HG02763 (cell line): Measurements from ENCODE around the gene PCLO.
"Not testable (repeated sequence)": the region's sequence is repeated elsewhere in the genome, so short reads cannot be mapped to it uniquely, and the experiment has no call there.

Experiments used
- ATAC-seq: cut with Tn5 transposase; IDR thresholded peaks from one replicate; pipeline ENCODE4 v1.9.1; 2021; ENCODE audit warnings: mild to moderate bottlenecking, moderate library complexity; ENCODE audit not compliant: unreplicated experiment

Gene PCLO

DNA sequence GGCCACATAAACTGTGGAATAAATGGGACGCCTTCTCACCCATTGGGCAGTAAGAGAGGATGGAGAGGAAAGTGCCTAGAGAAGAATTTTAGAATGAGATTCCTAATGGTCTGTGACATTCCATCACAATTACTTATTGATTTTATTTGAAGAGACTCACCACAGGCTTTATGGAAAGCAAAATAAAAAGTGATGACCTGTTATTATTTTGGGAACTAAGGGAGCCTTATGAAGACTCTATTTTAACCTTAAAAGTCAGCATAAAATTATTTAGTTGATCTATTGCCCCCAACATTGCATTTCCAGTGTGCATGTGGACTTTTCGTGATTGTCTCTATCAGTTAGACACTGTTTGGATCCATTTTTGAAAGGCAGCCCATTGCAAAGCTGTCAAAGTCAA is 107.5 kb downstream of the PCLO start:
- ATAC-seq: no peak

DNA sequence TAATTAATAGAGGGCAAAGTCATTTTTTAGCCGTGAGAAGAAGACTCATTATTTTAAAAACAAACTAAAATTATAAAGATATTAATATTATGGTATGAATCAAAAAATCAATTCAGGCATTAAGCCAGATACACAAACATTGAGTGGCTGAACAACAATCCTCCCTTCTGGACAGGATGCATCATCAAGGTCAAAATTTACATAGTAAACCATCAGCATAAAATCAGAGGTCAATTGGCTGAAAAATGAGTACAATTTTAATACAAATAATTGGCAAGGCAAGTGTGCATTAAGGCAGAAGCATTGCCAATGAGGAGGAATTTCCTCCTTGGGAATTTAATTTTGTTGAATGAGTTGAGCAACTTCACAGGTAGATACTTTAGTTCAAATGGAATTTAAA is 108.2 kb downstream of the PCLO start:
- no peak for ATAC-seq

DNA sequence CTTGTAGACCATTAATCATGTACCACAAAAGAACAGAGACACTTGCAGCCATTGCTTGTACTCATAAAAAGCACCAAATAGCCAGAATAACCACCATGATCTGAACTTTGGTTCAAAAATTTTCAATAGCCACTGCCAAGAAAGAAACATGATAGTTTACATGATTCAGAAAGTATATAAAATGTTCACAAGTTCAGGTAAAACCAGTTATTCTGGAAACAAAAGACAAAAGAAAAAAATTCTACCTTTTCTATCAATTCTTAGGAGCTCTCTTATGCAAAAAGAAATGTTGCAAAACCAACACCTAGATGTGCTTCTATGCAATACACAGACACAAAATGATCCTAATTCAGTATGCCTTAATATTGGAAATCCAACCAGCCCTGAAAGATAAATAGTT is 108.7 kb downstream of the PCLO start:
- no peak for ATAC-seq

DNA sequence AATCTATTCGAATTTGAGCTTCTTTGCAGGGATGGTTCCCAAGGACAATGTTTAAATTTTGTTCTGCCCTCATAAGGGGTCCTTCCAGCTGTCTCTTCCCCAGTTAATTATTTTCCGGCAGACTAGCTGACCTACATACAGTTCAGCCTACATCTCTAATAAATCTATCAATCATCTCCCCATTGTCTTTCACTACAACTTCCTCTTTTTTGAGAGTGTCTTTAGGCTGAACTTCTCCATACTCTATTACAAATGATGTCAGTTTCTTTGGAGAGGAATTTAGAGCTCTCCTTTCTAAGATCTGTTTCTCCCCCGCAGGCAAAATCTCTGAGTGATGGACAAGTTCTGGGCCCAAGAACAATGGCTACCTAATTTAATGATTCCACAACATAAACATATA is 122.2 kb downstream of the PCLO start:
- ATAC-seq: no peak

DNA sequence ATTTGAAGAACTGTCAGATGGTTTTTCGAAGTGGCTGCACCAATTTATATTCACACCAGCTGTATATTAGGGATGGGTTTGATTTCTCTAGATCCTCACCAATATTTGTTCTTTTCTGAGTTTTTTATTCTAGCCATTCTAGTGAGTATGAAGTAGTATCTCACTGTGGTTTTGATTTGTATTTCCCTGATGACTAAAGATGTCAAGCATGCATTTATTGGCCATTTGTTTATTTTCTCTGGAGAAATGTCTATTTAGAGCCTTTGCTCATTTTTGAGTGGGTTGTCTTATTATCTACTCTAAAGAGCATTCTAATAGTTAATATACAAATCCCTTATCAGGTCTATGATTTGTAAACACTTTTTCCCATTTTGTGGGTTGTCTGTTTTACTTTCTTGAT is 123.9 kb downstream of the PCLO start:
- no peak for ATAC-seq

DNA sequence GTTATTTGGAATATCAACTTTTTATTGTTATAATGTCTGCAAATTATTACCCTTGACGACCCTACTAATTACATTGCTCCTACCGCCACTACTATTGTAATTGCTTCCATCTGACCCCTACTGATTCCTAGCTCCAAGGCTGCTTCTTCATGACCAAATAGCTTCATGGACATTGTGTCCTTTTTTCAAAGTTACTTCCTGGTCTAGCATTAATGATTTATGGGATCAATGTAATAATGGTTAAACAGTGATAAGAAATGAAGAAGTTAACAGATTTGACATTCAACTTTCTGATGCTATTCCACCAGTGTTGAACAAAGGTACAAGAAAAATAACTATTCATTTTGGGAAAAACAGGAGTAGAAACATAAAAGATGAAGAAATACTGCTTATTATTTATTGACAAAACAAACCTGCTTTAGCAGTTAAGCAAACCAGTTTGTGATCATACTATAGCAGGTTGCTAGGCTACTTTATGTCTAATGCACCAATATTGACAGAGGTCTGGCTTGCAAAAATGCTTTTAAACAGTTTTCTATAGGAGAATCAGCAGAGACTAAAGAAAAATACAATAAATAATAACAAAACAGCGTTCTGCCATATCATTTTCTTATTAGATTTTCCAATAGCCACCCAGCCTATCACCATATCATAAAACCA is 125.8 kb downstream of the PCLO start:
- no peak for ATAC-seq

DNA sequence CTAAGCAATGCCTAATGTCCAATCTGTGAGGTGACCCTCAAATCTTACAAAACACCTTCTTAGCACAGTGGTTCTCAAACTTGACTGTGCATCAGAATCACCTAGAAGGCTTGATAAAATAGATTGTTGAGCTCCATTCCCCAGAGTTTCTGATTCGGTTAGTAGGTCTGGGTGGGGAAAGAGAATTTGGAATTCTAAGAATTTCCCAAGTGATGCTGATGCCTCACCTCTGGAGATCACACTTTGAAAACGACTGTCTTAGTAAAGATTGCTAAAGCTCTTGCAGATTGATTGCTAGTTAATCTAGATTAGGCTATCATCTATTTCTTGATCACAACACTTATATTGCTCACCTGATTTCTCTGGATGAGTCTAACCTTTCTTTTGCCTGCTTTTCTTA is 126.6 kb downstream of the PCLO start:
- no peak for ATAC-seq

DNA sequence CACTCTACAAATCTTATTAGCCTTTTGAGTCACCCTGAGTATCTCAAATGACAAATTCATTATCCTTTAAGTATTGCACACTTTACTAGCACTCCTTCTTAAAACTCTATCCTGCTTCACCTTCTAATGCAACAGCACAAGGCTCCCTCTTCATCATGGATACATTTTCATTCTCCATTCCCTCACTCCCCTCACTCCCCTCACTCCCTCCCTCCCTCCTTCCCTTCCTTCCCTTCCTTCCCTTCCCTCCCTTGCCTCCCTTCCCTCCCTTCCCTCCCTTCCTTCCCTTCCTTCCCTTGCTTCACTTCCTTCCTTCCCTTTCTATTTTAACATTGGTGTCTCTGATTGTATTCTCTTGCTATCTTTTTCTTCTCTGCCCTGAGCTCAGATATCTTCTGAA is 130.5 kb downstream of the PCLO start:
- no peak for ATAC-seq

DNA sequence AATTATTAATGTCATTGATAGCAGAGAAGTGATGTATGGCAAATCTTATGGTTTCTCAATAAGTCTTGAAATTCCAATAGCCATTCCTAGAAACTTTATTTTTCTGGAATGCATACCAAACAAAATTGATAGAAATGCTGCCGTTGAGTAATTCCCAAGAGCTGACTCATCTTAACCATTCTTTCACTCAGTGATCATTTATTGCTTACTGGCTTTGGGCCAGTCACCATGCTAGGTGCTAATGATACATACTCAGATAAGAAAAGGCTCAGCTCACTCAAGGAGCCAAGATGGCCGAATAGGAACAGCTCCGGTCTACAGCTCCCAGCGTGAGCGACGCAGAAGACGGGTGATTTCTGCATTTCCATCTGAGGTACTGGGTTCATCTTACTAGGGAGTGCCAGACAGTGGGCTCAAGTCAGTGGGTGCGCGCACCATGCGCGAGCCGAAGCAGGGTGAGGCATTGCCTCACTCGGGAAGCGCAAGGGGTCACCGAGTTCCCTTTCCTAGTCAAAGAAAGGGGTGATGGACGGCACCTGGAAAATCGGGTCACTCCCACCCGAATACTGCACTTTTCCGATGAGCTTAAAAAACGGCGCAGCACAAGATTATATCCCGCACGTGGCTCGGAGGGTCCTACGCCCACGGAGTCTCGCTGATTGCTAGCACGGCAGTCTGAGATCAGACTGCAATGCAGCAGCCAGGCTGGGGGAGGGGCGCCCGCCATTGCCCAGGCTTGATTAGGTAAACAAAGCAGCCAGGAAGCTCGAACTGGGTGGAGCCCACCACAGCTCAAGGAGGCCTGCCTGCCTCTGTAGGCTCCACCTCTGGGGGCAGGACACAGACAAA is 138.6 kb downstream of the PCLO start:
- not testable (repeated sequence) for ATAC-seq

DNA sequence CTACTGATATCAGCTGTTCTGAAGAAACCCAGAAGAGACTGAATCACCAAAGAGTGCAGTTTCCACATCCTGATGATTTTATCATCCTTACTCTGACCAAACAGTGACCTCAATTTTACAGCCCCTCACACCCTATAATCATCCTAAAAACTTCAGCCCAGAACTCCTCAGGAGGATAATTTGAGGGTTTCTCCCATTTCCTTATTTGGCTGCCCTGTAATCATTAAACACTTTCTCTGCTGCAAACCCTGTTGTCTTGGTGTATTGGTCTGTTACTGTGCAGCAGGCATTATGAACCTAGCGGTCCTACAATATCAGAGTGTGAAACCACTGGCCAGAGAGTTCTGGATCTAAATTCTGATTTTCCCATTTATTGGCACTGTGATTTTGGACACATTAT is 141.7 kb downstream of the PCLO start:
- ATAC-seq: no peak

DNA sequence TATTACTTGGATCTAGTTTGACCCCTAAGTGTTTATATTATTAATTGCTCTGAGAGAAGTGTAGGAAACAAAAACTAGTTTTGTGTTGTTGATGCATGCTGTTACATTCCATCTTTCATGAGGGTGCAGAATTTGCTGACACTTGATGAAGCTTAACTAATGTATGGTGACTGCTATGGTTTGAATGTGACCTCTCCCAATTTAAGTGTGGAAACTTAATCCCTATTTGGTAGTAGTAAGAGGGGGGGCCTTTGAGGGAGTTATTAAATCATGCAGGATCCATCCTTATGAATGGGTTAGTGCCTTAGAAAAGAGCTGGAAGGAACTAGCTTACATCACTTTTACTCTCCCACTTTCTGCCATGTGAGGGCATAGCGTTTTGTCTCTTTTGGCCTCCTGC is 142.5 kb downstream of the PCLO start:
- no peak for ATAC-seq

DNA sequence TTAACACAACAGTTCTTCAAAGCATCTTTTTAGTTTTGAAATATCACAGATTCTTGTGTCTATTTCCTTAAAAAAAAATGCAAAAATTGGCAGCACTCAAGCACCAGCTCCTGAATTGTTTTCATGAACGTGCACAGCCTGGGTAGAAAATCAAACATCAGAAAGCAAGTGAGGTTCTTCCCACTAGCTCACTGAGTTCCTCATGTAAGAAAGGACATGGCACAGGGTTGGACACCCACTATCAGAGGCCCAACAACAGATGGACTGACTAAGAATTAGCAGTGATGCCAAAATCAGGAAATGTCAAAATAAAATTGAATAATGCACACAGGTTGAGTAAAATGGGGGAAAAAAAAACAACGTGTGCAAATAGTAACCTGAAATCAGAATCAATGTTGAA is 146.8 kb downstream of the PCLO start:
- ATAC-seq: no peak

DNA sequence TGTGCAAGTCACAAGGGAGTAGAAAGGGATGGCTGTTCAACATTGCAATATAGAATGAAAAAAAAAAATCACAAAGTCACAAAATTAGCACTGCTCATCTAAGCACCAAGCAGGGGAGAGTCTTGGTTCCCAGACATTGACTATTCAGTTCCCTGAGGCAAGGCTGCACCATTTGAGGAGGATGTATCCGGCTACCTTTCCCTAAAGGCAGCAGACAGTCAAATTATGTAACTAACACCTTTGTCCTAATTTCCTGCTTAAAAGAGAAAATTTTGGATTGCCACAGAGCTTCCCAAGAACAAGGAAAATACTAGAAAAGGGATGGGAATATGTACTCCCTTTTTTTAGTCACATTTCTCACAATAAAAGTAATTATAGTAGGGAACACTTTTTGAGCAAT is 148.1 kb downstream of the PCLO start:
- ATAC-seq: no peak

DNA sequence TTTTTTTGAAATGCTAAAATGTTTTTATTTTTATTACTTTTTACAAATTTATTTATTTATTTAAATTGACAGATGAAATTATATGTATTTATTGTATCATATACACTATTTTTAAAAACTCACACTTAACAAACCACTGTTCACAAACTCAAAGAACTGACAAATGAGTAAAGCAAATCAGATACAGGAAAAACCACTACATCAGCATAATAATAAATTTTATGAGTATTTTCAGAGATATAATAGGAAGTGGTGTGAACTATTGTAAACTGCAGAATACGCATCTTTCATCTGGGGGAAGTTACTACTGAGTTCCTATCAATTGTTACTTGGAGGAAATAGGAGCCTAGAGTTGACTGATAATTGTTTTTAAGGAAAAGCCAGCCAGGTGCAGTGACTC is 150.7 kb downstream of the PCLO start:
- ATAC-seq: no peak

DNA sequence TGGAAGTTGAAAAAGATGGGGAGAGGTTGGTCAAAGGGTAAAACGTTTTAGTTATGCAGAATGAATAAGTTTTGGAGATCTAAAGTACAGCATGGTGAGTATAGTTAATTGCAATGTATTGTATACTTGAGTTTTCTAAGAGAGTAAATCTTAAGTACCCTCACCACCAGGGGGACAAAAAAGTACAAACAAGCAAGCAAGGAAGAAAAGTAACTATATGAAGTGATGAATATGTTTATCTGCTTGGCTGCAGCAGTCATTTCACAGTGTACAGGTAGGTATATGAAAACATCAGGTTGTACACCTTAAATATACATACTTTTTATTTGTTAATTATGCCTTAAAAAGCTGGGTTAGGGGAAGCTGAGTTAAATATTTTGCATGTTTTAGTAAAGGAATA is 157.3 kb downstream of the PCLO start:
- no peak for ATAC-seq

DNA sequence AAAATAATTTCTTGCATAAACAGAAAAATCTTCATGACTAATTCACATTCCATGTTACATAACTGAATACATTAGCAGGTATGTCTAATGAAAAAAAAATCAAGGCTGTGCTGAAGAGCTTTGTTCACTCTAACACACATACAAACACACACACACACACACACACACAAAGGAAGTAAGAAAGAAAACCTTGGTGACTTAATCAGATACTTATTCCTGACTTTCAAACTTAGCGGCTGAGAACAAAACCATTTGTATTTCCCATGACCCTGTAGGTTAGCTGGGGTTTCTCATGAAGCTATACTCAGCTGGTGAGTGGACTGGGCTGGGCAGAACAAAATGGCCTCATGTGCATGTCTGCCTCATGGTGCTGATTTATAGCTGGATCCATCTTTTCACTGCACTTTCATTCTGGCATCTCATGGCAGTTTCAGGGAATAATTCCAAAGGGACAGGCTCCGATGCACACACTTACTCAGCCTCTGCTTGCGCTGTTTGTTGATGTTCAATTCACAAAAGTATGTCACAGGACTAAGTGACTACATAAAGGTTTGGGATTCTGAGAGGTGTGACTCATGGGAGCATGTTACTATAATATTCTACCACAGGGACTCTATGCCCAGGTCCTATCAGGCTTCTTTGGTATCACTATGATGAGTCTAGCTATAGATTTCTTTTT is 161.2 kb downstream of the PCLO start:
- no peak for ATAC-seq

DNA sequence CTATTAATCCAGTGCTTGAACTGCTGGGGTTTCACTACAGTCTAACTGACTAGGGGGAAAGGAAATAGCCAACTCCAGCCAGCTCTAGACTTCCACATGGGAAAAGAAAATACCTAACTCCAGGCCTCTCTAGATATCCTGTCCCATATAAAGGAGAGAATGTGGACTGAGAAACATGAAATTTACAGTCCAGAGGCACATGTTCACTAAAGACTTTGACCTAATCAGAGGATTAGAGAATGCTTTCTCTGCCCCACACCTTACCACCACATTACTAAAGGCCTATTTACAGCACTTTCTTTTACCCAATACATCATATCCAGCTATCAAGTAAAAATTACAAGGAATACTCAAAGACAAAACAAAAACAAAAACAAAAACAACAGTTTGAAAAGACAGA is 164.2 kb downstream of the PCLO start:
- no peak for ATAC-seq

DNA sequence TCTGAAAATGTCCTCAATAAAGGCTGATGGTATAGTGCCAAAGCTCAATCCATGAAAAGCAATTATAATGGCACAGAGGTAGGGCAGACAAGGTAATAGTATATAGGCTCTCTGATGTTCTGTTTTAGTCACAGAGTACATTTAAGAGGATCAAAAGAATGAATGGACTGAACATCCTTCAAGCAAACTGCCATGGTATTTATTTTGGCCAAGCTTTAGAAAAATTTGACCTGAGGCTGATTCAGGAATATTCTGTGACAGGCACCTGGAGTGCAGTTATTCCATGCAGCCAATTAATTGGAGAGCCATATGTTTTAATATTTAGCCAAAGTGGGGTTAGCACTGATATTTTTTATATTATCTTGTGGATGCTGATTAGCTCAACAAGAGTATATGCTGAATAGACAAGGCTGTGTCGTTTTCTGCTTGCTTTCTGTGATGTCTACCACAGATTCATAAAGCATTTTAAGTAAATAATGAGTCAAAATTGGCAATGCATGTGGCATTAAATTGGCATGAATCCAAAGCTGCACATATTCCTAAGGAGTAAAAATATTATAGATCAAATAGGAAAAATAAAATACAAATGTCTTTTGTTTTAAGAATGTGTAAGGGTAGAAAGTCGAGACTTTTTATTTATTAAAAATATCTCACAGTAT is 177.4 kb downstream of the PCLO start:
- ATAC-seq: no peak

DNA sequence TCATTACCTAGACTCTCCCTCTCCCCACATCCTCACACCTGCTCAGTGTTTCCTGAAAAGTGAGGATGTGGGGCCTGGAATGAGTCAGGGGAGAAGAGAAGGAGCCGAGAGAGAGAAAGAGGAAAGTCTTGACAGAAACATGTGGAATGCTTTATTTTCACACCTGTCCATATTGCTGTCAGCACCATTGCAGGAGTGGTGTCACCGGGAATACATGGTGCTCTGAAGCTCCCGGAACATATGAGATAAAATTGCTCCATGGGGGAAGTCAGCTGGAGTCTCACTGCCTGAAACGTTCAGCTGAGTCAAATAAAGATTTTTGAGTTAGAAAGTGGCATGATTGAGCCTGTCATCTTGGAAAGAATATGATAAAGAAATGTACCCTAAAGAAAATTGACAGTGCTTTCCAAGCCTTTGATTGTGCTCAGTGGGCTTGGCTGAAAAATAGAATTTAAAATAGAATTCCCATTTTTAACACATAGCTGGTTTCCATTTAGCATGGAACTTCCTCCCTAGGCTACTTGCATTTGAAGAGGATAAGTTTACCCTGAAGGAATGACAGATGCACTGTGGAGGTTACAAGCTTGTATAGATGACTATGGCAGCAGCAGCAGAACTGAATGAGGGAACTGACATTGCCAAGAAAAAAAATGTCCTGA is 182.4 kb downstream of the PCLO start:
- ATAC-seq: no peak

DNA sequence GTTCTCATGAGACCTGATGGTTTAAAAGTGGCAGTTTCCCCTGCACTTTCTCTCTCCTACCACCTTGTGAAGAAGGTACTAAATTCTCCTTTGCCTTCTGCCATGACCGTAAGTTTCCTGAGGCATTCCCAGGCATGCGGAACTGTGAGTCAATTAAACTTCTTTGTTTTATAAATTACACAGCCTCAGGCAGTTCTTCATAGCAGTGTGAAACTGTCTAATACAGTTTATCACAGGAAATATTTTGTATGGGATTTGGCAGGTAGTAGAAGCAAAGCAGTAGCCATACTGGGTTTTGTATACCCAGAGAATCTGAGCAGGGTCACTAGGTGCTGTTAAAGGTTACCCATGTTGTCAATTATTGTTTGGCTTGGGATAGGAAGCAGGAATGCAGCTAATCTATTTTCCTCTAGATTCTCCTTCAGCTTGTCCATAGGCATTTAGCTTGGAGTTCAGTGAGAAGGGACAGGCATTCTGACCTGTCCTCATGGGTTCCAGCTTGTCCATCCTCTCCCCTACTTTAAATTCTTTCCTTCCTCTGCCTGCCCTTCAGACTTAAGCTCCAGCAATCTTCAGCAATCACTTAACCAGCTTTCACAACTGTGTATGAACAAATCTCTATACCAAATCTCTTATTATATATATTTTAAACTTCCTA is 186.7 kb downstream of the PCLO start:
- no peak for ATAC-seq

DNA sequence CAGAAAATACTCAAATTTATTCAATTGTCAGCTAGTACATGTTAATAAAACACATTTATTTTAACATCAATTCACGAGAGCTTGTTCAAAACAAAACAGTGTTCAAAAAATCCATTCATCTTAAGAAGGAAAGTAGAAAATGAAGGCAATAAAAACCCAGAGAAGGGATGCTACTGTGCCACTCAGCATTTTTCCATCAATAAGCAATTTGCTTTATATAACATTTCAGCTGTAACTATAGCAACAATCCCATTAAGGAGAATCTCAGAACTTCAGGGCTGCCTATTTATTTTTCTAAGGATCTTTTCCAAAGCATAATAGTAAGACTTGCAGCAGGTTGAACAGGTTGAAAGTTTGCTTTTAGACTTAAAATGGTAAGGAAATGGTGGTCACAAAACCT is 190.5 kb downstream of the PCLO start:
- no peak for ATAC-seq
